SK-N-SH (cell line): ENCODE data around the gene TSPAN16. TPM values are rescaled to one million over a fixed set of nuclear protein-coding genes. Genes with fewer than 3 reads are reported as not detected.

Source experiments
- CTCF ChIA-PET: fragments of 300-600, 350-600 bp; formaldehyde crosslinking; extraction: SDS; loops from one replicate; lab custom pipeline; 2021; lab: Yijun Ruan, JAX
- POLR2A ChIA-PET: fragments of 350-600 bp; sonication (Branson Sonifier 250); formaldehyde crosslinking; extraction: SDS; loops from one replicate; lab custom pipeline; 2020; ENCODE audit warnings: antibody characterized with exemption, inconsistent platforms; lab: Yijun Ruan, JAX
- DNase-seq: peaks from one replicate; pipeline ENCODE4 v3.0.0; 2012
- H2AFZ ChIP-seq: fragments of 200-600 bp; sonication (generic); 2 replicates; pipeline ENCODE4 v1.8.1; 2016; ENCODE audit warnings: antibody characterized with exemption, mild to moderate bottlenecking, low read depth
- H3F3A ChIP-seq: fragments of 200-600 bp; sonication (generic); replicated peaks from 2 replicates; pipeline ENCODE3; 2016; ENCODE audit warnings: antibody characterized with exemption, mild to moderate bottlenecking; ENCODE audit not compliant: insufficient read depth
- H3K27ac ChIP-seq, 2 experiments: fragments of 200-500 bp in 1 of 2; fragments of 200-600 bp in 1 of 2; sonication (Bioruptor generic) in 1 of 2; sonication (generic), shearing (Covaris generic) in 1 of 2; 2 replicates each; pipeline versions ENCODE4 v1.5.1 to v1.6.1; 2014 to 2016; ENCODE audit warnings: low read depth in 2 of 2, inconsistent platforms in 1 of 2, low read length in 1 of 2, mild to moderate bottlenecking in 1 of 2, mixed read lengths in 1 of 2
- H3K27me3 ChIP-seq: fragments of 200-600 bp; sonication (generic), shearing (Covaris generic); 2 replicates; pipeline ENCODE4 v1.6.1; 2016; ENCODE audit warnings: mixed run types; ENCODE audit not compliant: insufficient read depth
- H3K36me3 ChIP-seq, 2 experiments: fragments of 200-500 bp in 1 of 2; fragments of 200-600 bp in 1 of 2; sonication (Bioruptor generic) in 1 of 2; sonication (generic) in 1 of 2; replicated peaks in 1 of 2; 2 replicates each; pipeline versions ENCODE3 to v1.5.1; 2014 to 2016; ENCODE audit warnings: low read length in 1 of 2, mild to moderate bottlenecking in 1 of 2; ENCODE audit not compliant: insufficient read depth in 2 of 2, control insufficient read depth in 1 of 2
- H3K4me1 ChIP-seq, 2 experiments: fragments of 200-500 bp in 1 of 2; fragments of 200-600 bp in 1 of 2; sonication (Bioruptor generic) in 1 of 2; sonication (generic), shearing (Covaris generic) in 1 of 2; 2 replicates each; pipeline versions ENCODE4 v1.5.1 to v1.6.1; 2014 to 2016; ENCODE audit warnings: low read depth in 1 of 2, low read length in 1 of 2, mixed run types in 1 of 2; ENCODE audit not compliant: insufficient read depth in 2 of 2, control insufficient read depth in 1 of 2
- H3K4me2 ChIP-seq: fragments of 200-600 bp; sonication (generic), shearing (Covaris generic); 2 replicates; pipeline ENCODE4 v1.6.1; 2017; ENCODE audit warnings: mixed run types
- H3K4me3 ChIP-seq, 2 experiments: fragments of 200-500 bp in 1 of 2; fragments of 200-600 bp in 1 of 2; sonication (Bioruptor generic) in 1 of 2; sonication (generic), shearing (Covaris generic) in 1 of 2; 2 replicates each; pipeline versions ENCODE4 v1.5.1 to v1.8.1; 2014 to 2016; ENCODE audit warnings: low read depth in 2 of 2, inconsistent platforms in 1 of 2, low read length in 1 of 2, mild to moderate bottlenecking in 1 of 2, mixed read lengths in 1 of 2, moderate library complexity in 1 of 2
- H3K79me2 ChIP-seq: fragments of 200-600 bp; sonication (generic); 2 replicates; pipeline ENCODE4 v1.8.1; 2017; ENCODE audit warnings: mild to moderate bottlenecking; ENCODE audit not compliant: insufficient read depth
- H3K9ac ChIP-seq: fragments of 200-600 bp; sonication (generic); 2 replicates; pipeline ENCODE4 v1.6.1; 2017; ENCODE audit warnings: mixed run types
- H3K9me2 ChIP-seq: fragments of 200-600 bp; sonication (generic); 2 replicates; pipeline ENCODE4 v1.6.1; 2017; ENCODE audit warnings: mixed run types
- H3K9me3 ChIP-seq: fragments of 200-600 bp; sonication (generic); 2 replicates; pipeline ENCODE4 v1.6.1; 2017; ENCODE audit warnings: mixed run types, mild to moderate bottlenecking, moderate library complexity
- H4K20me1 ChIP-seq: fragments of 200-600 bp; sonication (generic); 2 replicates; pipeline ENCODE4 v1.6.1; 2017; ENCODE audit warnings: mild to moderate bottlenecking, mixed run types; ENCODE audit not compliant: insufficient read depth
- ELF1 ChIP-seq: IDR thresholded peaks from 2 replicates; pipeline ENCODE4 v1.4.0; 2012
- EP300 ChIP-seq, 2 experiments: IDR thresholded peaks; 2 replicates each; pipeline versions ENCODE4 v1.4.0 to v1.6.1; 2012; ENCODE audit warnings: borderline replicate concordance in 1 of 2, low read depth in 1 of 2, low read length in 1 of 2
- FOXJ3 ChIP-seq: sonication (generic); formaldehyde crosslinking; IDR thresholded peaks from 2 replicates; pipeline ENCODE4 v1.5.1; 2020; ENCODE audit warnings: mild to moderate bottlenecking, missing genetic modification reagents
- FOXM1 ChIP-seq: IDR thresholded peaks from 2 replicates; pipeline ENCODE4 v1.4.0; 2012; ENCODE audit warnings: low read depth, mild to moderate bottlenecking
- GATA2 ChIP-seq: sonication (generic); formaldehyde crosslinking; IDR thresholded peaks from 2 replicates; pipeline ENCODE4 v1.5.0; 2020; ENCODE audit warnings: mild to moderate bottlenecking, missing genetic modification reagents
- MEF2A ChIP-seq: IDR thresholded peaks from 2 replicates; pipeline ENCODE4 v1.4.0; 2012; ENCODE audit warnings: low read depth, borderline replicate concordance
- MXI1 ChIP-seq: IDR thresholded peaks from 2 replicates; pipeline ENCODE4 v1.6.1; 2012; ENCODE audit warnings: mild to moderate bottlenecking, low read depth, low read length, improper control_type of control experiment
- NRF1 ChIP-seq: IDR thresholded peaks from 2 replicates; pipeline ENCODE4 v1.6.1; 2012; ENCODE audit warnings: low read depth, mild to moderate bottlenecking, low read length
- POLR2AphosphoS5 ChIP-seq: IDR thresholded peaks from 2 replicates; pipeline ENCODE4 v1.6.1; 2012; ENCODE audit warnings: low read depth, low read length
- RCOR1 ChIP-seq: fragments of 150-350 bp; IDR thresholded peaks from 2 replicates; pipeline ENCODE4 v1.6.1; 2017; ENCODE audit warnings: antibody characterized with exemption, low read length
- RFX5 ChIP-seq: IDR thresholded peaks from 2 replicates; pipeline ENCODE4 v1.6.1; 2012; ENCODE audit warnings: mild to moderate bottlenecking, improper control_type of control experiment, low read length
- RXRA ChIP-seq: IDR thresholded peaks from 2 replicates; pipeline ENCODE4 v1.4.0; 2012; ENCODE audit warnings: low read depth, mild to moderate bottlenecking, borderline replicate concordance
- TCF12 ChIP-seq: IDR thresholded peaks from 2 replicates; pipeline ENCODE4 v1.4.0; 2012
- TEAD4 ChIP-seq: IDR thresholded peaks from 2 replicates; pipeline ENCODE4 v1.4.0; 2012; ENCODE audit warnings: mild to moderate bottlenecking, borderline replicate concordance; ENCODE audit not compliant: insufficient read depth
- YY1 ChIP-seq: IDR thresholded peaks from 2 replicates; pipeline ENCODE4 v1.4.0; 2012; ENCODE audit warnings: low read depth, mild to moderate bottlenecking
- WGBS: methylation state at CpG from one replicate; pipeline ENCODE4 v1.1.6; 2017; ENCODE audit warnings: low lambda C conversion rate; 5-methylcytosine and 5-hydroxymethylcytosine counted together
- polyA plus RNA-seq, 3 experiments: library from polyadenylated mRNA; depleted of rRNA; stranded (reverse); fragments of >200 nt; gene quantifications; 2 replicates each; pipeline ENCODE4 v1.2.3, GENCODE V29; 2012
- TF ChIP-seq, protein P1 (sequence below): fragments of 150-350 bp; IDR thresholded peaks from 2 replicates; pipeline ENCODE4 v1.6.1; 2016; ENCODE audit warnings: mild to moderate bottlenecking, low read depth, low read length
- TF ChIP-seq, protein P2 (sequence below): IDR thresholded peaks from 2 replicates; pipeline ENCODE4 v1.4.0; 2012; ENCODE audit warnings: low read depth, borderline replicate concordance
- TF ChIP-seq, protein P3 (sequence below): IDR thresholded peaks from 2 replicates; pipeline ENCODE4 v1.4.0; 2012; ENCODE audit warnings: low read depth, borderline replicate concordance
- TF ChIP-seq, protein P4 (sequence below): fragments of 200-600 bp; sonication (generic); IDR thresholded peaks from 2 replicates; pipeline ENCODE4 v1.6.1; 2017; ENCODE audit warnings: antibody characterized with exemption, mild to moderate bottlenecking, moderate library complexity

The TSPAN16 gene
- polyA plus RNA-seq, 1 of the 3 experiments (the other 2 are of a cell fraction): not detected

DNA sequence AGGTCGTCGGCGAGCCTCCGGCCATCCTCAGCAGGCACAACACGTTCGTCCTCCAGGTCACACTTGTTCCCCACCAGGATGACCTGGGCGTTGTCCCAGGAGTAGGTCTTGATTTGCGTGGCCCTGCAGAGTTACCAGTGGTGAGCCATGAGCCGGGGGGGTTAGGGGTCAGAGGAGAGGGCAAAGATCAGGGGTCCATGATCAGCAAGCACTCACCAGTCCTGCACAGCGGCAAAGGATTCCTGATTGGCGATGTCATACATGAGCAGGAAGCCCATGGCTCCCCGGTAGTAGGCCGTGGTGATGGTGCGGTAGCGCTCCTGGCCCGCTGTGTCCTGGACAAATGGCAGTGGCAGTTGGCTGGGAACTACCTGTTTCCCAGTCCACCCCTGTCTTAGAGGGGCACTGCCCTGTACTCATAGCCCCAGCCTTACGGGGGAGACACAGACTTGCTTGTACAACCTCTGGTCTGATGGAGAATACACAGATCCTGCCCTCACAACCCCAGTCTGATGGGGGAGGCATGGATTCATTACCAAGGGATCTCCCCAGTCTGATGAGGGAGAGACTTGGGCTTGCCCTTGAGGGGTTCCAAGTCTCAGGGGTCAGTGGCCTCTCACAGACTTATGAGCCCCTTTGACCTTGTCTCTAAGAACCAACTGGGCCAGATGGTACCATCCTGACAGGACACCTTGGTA, 39.6 kb downstream of the TSPAN16 start:
- peaks cover 8 to 13% of the 10 kb centered on the region in 2 experiments for H3K36me3 ChIP-seq
- H3K9me3 ChIP-seq: no peaks in the 10 kb centered on the region
- peak; percentile 2 for DNase-seq
- H3K4me1 ChIP-seq: peaks cover 0 to 13% of the 10 kb centered on the region in 2 experiments; a peak in 1 of 4 replicates
- H3K27me3 ChIP-seq: no peaks in the 10 kb centered on the region
- H3F3A ChIP-seq: peaks cover 3% of the 10 kb centered on the region
- no peak overlapping the region for H2AFZ ChIP-seq
- no peak overlapping the region for H3K27ac ChIP-seq
- H3K79me2 ChIP-seq: no peaks in the 10 kb centered on the region
- 95% methylated on average over 16 of the region's 17 CpGs for WGBS
- H3K9me2 ChIP-seq: no peaks in the 10 kb centered on the region
- POLR2A ChIA-PET: no interaction called here
- CTCF ChIA-PET: no interaction called here
- H3K4me2 ChIP-seq: no peak overlapping the region
- TF ChIP-seq FOXM1 (no peak), ELF1 (no peak), FOXJ3 (CRISPR knock-in tag) (no peak), MEF2A (no peak), EP300 (IDR thresholded peaks at IDR 0.05; ENCODE audit: borderline replicate concordance in 1 of 2, low read depth in 1 of 2, low read length in 1 of 2) (no peak), TEAD4 (no peak), RXRA (no peak), MXI1 (no peak)
- TF ChIP-seq, protein P1, sequence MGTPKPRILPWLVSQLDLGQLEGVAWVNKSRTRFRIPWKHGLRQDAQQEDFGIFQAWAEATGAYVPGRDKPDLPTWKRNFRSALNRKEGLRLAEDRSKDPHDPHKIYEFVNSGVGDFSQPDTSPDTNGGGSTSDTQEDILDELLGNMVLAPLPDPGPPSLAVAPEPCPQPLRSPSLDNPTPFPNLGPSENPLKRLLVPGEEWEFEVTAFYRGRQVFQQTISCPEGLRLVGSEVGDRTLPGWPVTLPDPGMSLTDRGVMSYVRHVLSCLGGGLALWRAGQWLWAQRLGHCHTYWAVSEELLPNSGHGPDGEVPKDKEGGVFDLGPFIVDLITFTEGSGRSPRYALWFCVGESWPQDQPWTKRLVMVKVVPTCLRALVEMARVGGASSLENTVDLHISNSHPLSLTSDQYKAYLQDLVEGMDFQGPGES: no peak
- no peaks in the 10 kb centered on the region for H4K20me1 ChIP-seq
- H3K9ac ChIP-seq: no peak overlapping the region
- H3K4me3 ChIP-seq: no peak overlapping the region

DNA sequence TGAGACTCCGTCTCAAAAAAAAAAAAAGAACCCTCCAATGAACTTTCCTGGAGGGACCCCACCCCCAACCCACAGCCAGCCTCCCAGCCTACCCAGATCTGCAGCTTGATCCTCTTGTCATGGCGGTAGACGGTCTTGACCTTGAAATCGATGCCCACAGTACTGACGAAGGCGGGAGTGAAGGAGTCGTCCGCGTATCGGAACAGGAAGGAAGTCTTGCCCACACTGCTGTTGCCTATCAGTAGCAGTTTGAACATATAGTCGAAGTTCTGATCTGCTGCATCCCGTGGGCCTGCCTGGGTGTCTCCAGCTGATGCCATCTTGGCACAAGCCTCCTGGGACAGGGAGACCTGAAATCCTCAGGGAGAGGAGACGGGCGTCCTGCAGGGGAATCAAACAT, 41.1 kb downstream of the TSPAN16 start:
- Histone ChIP-seq H3K27me3 (no peaks in the 10 kb centered on the region), H3F3A (peaks cover 3% of the 10 kb centered on the region), H3K4me3 (no peak overlapping the region), H3K79me2 (no peaks in the 10 kb centered on the region), H3K27ac (no peak overlapping the region), H3K9ac (no peak overlapping the region), H2AFZ (no peak overlapping the region), H3K36me3 (peaks cover 13 to 14% of the 10 kb centered on the region in 2 experiments)
- CTCF ChIA-PET: interaction anchor here (1.3 kb wide), 1 partner anchor 43 kb away, joined by 3 read pairs; no protein-coding TSS in a partner anchor
- TF ChIP-seq GATA2 (CRISPR knock-in tag) (no peak), TCF12 (no peak), MEF2A (no peak), RCOR1 (no peak), POLR2AphosphoS5 (no peak), YY1 (no peak), FOXJ3 (CRISPR knock-in tag) (no peak), MXI1 (no peak), RFX5 (no peak), FOXM1 (no peak), RXRA (no peak), NRF1 (no peak)
- TF ChIP-seq, protein P2, sequence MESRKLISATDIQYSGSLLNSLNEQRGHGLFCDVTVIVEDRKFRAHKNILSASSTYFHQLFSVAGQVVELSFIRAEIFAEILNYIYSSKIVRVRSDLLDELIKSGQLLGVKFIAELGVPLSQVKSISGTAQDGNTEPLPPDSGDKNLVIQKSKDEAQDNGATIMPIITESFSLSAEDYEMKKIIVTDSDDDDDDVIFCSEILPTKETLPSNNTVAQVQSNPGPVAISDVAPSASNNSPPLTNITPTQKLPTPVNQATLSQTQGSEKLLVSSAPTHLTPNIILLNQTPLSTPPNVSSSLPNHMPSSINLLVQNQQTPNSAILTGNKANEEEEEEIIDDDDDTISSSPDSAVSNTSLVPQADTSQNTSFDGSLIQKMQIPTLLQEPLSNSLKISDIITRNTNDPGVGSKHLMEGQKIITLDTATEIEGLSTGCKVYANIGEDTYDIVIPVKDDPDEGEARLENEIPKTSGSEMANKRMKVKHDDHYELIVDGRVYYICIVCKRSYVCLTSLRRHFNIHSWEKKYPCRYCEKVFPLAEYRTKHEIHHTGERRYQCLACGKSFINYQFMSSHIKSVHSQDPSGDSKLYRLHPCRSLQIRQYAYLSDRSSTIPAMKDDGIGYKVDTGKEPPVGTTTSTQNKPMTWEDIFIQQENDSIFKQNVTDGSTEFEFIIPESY: no peak
- TF ChIP-seq, protein P3, sequence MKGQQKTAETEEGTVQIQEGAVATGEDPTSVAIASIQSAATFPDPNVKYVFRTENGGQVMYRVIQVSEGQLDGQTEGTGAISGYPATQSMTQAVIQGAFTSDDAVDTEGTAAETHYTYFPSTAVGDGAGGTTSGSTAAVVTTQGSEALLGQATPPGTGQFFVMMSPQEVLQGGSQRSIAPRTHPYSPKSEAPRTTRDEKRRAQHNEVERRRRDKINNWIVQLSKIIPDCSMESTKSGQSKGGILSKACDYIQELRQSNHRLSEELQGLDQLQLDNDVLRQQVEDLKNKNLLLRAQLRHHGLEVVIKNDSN: no peak
- TF ChIP-seq, protein P4, sequence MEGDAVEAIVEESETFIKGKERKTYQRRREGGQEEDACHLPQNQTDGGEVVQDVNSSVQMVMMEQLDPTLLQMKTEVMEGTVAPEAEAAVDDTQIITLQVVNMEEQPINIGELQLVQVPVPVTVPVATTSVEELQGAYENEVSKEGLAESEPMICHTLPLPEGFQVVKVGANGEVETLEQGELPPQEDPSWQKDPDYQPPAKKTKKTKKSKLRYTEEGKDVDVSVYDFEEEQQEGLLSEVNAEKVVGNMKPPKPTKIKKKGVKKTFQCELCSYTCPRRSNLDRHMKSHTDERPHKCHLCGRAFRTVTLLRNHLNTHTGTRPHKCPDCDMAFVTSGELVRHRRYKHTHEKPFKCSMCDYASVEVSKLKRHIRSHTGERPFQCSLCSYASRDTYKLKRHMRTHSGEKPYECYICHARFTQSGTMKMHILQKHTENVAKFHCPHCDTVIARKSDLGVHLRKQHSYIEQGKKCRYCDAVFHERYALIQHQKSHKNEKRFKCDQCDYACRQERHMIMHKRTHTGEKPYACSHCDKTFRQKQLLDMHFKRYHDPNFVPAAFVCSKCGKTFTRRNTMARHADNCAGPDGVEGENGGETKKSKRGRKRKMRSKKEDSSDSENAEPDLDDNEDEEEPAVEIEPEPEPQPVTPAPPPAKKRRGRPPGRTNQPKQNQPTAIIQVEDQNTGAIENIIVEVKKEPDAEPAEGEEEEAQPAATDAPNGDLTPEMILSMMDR: no peak
- TF ChIP-seq, all 33 proteins: peak for 0
- Histone ChIP-seq H3K4me1 (peaks cover 0 to 13% of the 10 kb centered on the region in 2 experiments; a peak in 1 of 4 replicates), H4K20me1 (no peaks in the 10 kb centered on the region), H3K9me3 (no peaks in the 10 kb centered on the region), H3K9me2 (no peaks in the 10 kb centered on the region), H3K4me2 (no peak overlapping the region)
- DNase-seq: peak; percentile 4
- WGBS: 87% methylated on average over 13 of the region's 14 CpGs
- POLR2A ChIA-PET: interaction anchor here (4.2 kb wide), 1 partner anchor 13 kb away, joined by 17 read pairs; no protein-coding TSS in a partner anchor
